Uterus (tissue), 2 donors: ENCODE measurements around the gene CYP2E1.
"Not testable (repeated sequence)": the region's sequence is repeated elsewhere in the genome, so short reads cannot be mapped to it uniquely, and the experiment has no call there.

Source experiments
- CTCF ChIP-seq, 4 experiments: fragments of 200-600 bp in 2 of 4; fragments of 450-650 bp in 2 of 4; sonication (generic) in 2 of 4; IDR thresholded peaks; one replicate each; pipeline ENCODE4 v1.5.1; 2016 to 2019; ENCODE audit warnings: antibody characterized with exemption in 4 of 4, mild to moderate bottlenecking in 2 of 4, moderate library complexity in 1 of 4
- POLR2A ChIP-seq, 2 donors: fragments of 450-650 bp; IDR thresholded peaks; one replicate each; pipeline ENCODE4 v1.6.1; 2016; ENCODE audit warnings: antibody characterized with exemption in 2 of 2, mild to moderate bottlenecking in 1 of 2, moderate library complexity in 1 of 2

GRCh38 chr10:133500897-133501296, 26.3 kb upstream of the CYP2E1 start:
- not testable (repeated sequence) for TF ChIP-seq CTCF, POLR2A (IDR thresholded peaks at IDR 0.05)
